NCI-H1436 treated with DMSO at 0.1 percent for 48 hours (cell line): ENCODE measurements around the gene DMBT1.
"Not testable (repeated sequence)": the region's sequence is repeated elsewhere in the genome, so short reads cannot be mapped to it uniquely, and the experiment has no call there.

ENCODE experiments used
- DNase-seq: peaks from one replicate; lab custom pipeline; 2025; lab: John Stamatoyannopoulos, UW

DMBT1 gene

GRCh38 chr10:122586070-122586469, 25.5 kb downstream of the DMBT1 start:
- not testable (repeated sequence) for DNase-seq

- no peak for DNase-seq
These were observed 26.7 kb downstream of the DMBT1 start for GRCh38 chr10:122587098-122587760.

- no peak for DNase-seq
These were observed 27.8 kb downstream of the DMBT1 start for GRCh38 chr10:122588381-122588780.

GRCh38 chr10:122590153-122590552, 29.6 kb downstream of the DMBT1 start:
- DNase-seq: no peak

GRCh38 chr10:122591736-122592135, 31.2 kb downstream of the DMBT1 start:
- DNase-seq: no peak

- no peak for DNase-seq
These were observed 31.6 kb downstream of the DMBT1 start for GRCh38 chr10:122592161-122592560.

GRCh38 chr10:122617476-122618270, 57.1 kb downstream of the DMBT1 start:
- no peak for DNase-seq

- DNase-seq: no peak
These were observed 58.1 kb downstream of the DMBT1 start for GRCh38 chr10:122618461-122619165.

GRCh38 chr10:122620961-122621360, 60.4 kb downstream of the DMBT1 start:
- not testable (repeated sequence) for DNase-seq

GRCh38 chr10:122624546-122624945, 64.0 kb downstream of the DMBT1 start:
- no peak for DNase-seq

- no peak for DNase-seq
These were observed 70.0 kb downstream of the DMBT1 start for GRCh38 chr10:122630526-122630925.

GRCh38 chr10:122632031-122632430, 71.5 kb downstream of the DMBT1 start:
- no peak for DNase-seq

- DNase-seq: no peak
These were observed 72.0 kb downstream of the DMBT1 start for GRCh38 chr10:122632576-122632975.

GRCh38 chr10:122636953-122637352, 76.4 kb downstream of the DMBT1 start:
- no peak for DNase-seq

- no peak for DNase-seq
These were observed 76.8 kb downstream of the DMBT1 start for GRCh38 chr10:122637376-122637775.

GRCh38 chr10:122638106-122638505, 77.6 kb downstream of the DMBT1 start:
- no peak for DNase-seq

- no peak for DNase-seq
These were observed 79.2 kb downstream of the DMBT1 start for GRCh38 chr10:122639801-122640200.

GRCh38 chr10:122640921-122641320, 80.4 kb downstream of the DMBT1 start:
- DNase-seq: no peak

GRCh38 chr10:122642726-122643605, 82.4 kb downstream of the DMBT1 start:
- no peak for DNase-seq

- no peak for DNase-seq
These were observed 83.5 kb downstream of the DMBT1 start for GRCh38 chr10:122643931-122644534.
